ENCODE results near the gene NFKB1. TPM values are rescaled to one million over a fixed set of nuclear protein-coding genes. Genes with fewer than 3 reads are reported as not detected.

Gene NFKB1
- total and polyA plus RNA-seq, 8 donors: 9.6 to 36.5 (median 21.2) TPM

DNA sequence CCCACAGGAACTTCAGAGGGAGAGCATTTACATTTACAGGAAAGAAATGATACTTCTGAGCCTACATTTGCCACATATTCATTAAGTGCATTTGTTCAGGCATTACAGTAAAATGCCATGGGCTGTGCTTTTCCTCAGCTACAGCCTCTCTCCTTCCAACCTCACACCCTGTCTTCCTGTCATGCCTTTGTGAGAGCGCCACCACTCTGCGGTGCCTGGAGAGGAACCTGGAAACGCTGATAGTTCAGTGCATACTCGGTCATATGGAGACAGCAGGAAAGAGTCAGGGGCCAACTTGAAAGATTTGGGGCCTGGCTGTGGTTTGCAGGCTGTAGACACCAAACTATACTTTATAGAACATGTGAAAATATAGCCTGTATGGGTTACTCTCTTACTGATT lies 40.5 kb downstream of the NFKB1 start:
- DNase-seq: no peak
- Histone ChIP-seq H3K4me3 (no peak overlapping the region), H3K27ac (no peak overlapping the region), H3K36me3 (peaks cover 0 to 58% (median 47%) of the 10 kb centered on the region in 4 donors), H3K9me3 (no peaks in the 10 kb centered on the region), H3K4me1 (peaks cover 0 to 17% (median 0%) of the 10 kb centered on the region in 4 donors), H3K27me3 (no peaks in the 10 kb centered on the region)
- intact Hi-C loops (cut with DNase I; ENCODE audit: low total_unique reads): no loop called here
- WGBS, 5 donors: 65 to 80% (median 75%) methylated on average over 4 of the region's 4 CpGs
- TF ChIP-seq, protein P1, sequence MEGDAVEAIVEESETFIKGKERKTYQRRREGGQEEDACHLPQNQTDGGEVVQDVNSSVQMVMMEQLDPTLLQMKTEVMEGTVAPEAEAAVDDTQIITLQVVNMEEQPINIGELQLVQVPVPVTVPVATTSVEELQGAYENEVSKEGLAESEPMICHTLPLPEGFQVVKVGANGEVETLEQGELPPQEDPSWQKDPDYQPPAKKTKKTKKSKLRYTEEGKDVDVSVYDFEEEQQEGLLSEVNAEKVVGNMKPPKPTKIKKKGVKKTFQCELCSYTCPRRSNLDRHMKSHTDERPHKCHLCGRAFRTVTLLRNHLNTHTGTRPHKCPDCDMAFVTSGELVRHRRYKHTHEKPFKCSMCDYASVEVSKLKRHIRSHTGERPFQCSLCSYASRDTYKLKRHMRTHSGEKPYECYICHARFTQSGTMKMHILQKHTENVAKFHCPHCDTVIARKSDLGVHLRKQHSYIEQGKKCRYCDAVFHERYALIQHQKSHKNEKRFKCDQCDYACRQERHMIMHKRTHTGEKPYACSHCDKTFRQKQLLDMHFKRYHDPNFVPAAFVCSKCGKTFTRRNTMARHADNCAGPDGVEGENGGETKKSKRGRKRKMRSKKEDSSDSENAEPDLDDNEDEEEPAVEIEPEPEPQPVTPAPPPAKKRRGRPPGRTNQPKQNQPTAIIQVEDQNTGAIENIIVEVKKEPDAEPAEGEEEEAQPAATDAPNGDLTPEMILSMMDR (IDR thresholded peaks at IDR 0.05): no peak
- no peak for TF ChIP-seq POLR2A (IDR thresholded peaks at IDR 0.05)
- no peak for TF ChIP-seq POLR2AphosphoS5 (IDR thresholded peaks at IDR 0.05)
- no peak for TF ChIP-seq EP300 (IDR thresholded peaks at IDR 0.05)

DNA sequence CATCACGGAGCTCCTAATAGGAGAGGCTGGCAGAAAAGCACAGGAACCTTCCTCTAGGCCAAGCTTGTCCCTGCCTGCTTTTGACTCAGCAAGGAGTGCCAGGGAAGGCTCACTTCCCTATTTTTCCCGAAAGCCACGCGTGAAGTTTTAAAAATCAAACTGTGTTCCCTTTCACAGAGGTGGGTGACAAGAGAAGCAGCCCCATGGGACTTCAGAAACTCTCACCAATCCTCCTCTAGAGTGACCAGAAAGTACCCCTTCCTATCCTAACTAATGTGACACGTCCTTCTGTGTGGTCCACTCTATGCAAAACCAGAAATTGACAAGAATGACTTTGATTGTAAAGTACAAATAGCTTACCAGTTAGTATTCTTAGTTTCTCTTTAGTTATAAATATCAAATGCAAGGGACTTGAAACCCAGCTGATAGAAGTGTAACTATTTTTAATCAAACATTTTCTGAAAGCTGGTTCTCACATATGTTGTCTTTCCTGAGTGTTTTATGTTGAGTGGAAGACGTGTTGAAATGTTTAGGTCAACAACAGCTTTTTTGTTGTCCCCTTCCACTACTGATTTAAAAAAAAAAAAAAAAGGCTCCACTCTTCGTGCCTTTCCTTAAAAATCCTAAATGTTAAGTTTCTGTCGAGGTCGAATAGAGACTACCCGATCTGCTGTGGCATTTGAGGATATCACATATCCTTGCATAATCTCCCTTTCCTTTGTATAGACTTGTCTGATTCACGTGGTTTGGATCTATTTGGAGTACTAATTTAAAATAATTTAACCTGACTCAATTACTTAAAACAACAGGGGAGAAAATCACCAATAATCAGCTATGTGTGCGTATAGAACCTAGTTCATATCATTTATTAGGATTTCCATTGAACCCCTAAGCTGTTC lies 42.1 kb downstream of the NFKB1 start:
- H3K27ac ChIP-seq: no peak overlapping the region
- H3K9me3 ChIP-seq: no peaks in the 10 kb centered on the region
- H3K36me3 ChIP-seq: peaks cover 0 to 56% (median 45%) of the 10 kb centered on the region in 4 donors
- WGBS, 5 donors: 87 to 92% (median 88%) methylated on average over 12 of the region's 12 CpGs
- H3K27me3 ChIP-seq: no peaks in the 10 kb centered on the region
- TF ChIP-seq POLR2A (IDR thresholded peaks at IDR 0.05) (no peak), EP300 (IDR thresholded peaks at IDR 0.05) (no peak), POLR2AphosphoS5 (IDR thresholded peaks at IDR 0.05) (no peak)
- TF ChIP-seq, protein P1 (IDR thresholded peaks at IDR 0.05): no peak
- H3K4me1 ChIP-seq: peaks cover 0 to 9% (median 0%) of the 10 kb centered on the region in 4 donors
- intact Hi-C loops (cut with DNase I; ENCODE audit: low total_unique reads): no loop called here
- no peak overlapping the region for H3K4me3 ChIP-seq
- DNase-seq: no peak

DNA sequence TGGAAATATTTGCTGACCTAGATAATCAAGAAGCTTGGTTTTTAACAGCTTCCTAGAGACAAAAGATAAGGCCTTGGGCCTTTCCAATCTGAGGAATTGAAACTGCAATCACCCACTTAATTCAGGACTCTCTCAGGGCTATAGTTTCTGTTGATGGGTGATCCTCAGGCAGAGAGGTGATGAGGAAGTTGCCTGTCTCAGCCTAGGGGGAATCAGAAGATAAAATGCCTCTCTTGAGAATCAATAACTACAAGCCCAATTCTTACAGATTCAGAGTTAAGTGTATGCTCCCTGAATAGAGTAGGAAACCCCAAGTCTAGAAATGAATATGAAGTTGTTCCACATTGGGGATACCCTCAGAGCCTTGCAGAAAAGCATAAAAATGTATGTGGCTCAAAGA lies 45.5 kb downstream of the NFKB1 start:
- H3K4me3 ChIP-seq: no peak overlapping the region
- H3K27me3 ChIP-seq: no peaks in the 10 kb centered on the region
- DNase-seq: no peak
- no peaks in the 10 kb centered on the region for H3K9me3 ChIP-seq
- TF ChIP-seq, protein P1 (IDR thresholded peaks at IDR 0.05): no peak
- TF ChIP-seq POLR2A (IDR thresholded peaks at IDR 0.05) (no peak), EP300 (IDR thresholded peaks at IDR 0.05) (no peak), POLR2AphosphoS5 (IDR thresholded peaks at IDR 0.05) (no peak)
- intact Hi-C loops (cut with DNase I; ENCODE audit: low total_unique reads): no loop called here
- no peak overlapping the region for H3K27ac ChIP-seq
- peaks cover 0 to 36% (median 24%) of the 10 kb centered on the region in 4 donors for H3K36me3 ChIP-seq
- peaks cover 0 to 9% (median 0%) of the 10 kb centered on the region in 4 donors for H3K4me1 ChIP-seq

DNA sequence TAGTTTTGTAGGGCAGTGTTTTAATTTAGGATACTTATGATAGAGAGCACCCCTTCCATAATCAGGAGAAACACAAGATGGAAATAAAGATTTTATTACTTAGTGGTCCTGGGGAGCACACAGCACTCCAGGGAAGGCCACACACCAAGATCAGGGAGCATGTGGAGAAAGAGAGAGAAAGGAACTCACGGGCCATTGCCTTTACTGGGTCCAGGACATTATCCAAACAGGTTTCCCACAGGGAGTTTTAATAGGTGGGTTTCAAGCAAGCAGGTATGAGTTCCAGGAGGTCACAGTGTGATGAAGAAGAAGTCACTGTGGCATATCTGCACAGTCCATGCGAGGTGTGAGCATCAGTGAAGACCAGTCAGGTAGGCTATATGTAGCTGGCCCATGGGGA lies 46.8 kb downstream of the NFKB1 start:
- no peak for TF ChIP-seq POLR2A (IDR thresholded peaks at IDR 0.05)
- TF ChIP-seq, protein P1 (IDR thresholded peaks at IDR 0.05): no peak
- no peak for TF ChIP-seq POLR2AphosphoS5 (IDR thresholded peaks at IDR 0.05)
- TF ChIP-seq EP300 (IDR thresholded peaks at IDR 0.05): no peak
- intact Hi-C loops (cut with DNase I; ENCODE audit: low total_unique reads): no loop called here
- Histone ChIP-seq H3K4me3 (no peak overlapping the region), H3K27ac (no peak overlapping the region), H3K27me3 (no peaks in the 10 kb centered on the region), H3K4me1 (peaks cover 0 to 20% (median 6%) of the 10 kb centered on the region in 4 donors), H3K9me3 (no peaks in the 10 kb centered on the region), H3K36me3 (peaks cover 0 to 31% (median 19%) of the 10 kb centered on the region in 4 donors)
- 94 to 100% (median 98%) methylated on average over 2 of the region's 2 CpGs for WGBS, 5 donors
- no peak for DNase-seq
